GM12892 (cell line): ENCODE results near the gene FUOM.
"Not testable (repeated sequence)": the region's sequence is repeated elsewhere in the genome, so short reads cannot be mapped to it uniquely, and the experiment has no call there.

Experiments
- DNase-seq: peaks from one replicate; pipeline ENCODE4 v3.0.0; 2011; ENCODE audit not compliant: insufficient read length
- FAIRE-seq: peaks from 2 replicates; lab custom pipeline; 2011; peaks lifted over from hg19 to GRCh38; lab: Jason Lieb, UNC
- POLR2A ChIP-seq: IDR thresholded peaks from 2 replicates; pipeline ENCODE4 v1.6.1; 2011; ENCODE audit warnings: low read depth, low read length, control low read depth
- POLR2AphosphoS5 ChIP-seq: IDR thresholded peaks from 2 replicates; pipeline ENCODE4 v1.6.1; 2011; ENCODE audit warnings: low read depth, low read length, control low read depth
- TAF1 ChIP-seq: IDR thresholded peaks from 2 replicates; pipeline ENCODE4 v1.6.1; 2011; ENCODE audit warnings: low read depth, mild to moderate bottlenecking, control low read depth, low read length, borderline replicate concordance

Gene FUOM

GRCh38 chr10:133396035-133396624 lies 38.3 kb upstream of the FUOM start:
- TF ChIP-seq POLR2A, result no peak
- TF ChIP-seq TAF1, result no peak
- no peak for TF ChIP-seq POLR2AphosphoS5
- DNase-seq (no peak), FAIRE-seq (no peak)

- no peak for DNase-seq
- FAIRE-seq, result no peak
- TF ChIP-seq TAF1 (no peak), POLR2A (no peak), POLR2AphosphoS5 (no peak)
These were observed 37.0 kb upstream of the FUOM start for GRCh38 chr10:133394801-133395221.

- DNase-seq (peak; percentile 91), FAIRE-seq (no peak)
- TF ChIP-seq POLR2A, result peak; percentile 94
- peak; percentile 96 for TF ChIP-seq POLR2AphosphoS5
- TF ChIP-seq TAF1, result peak; percentile 74
These were observed 36.3 kb upstream of the FUOM start, which contains the start of gene MTG1 for GRCh38 chr10:133394064-133394663. Gene MTG1, plus strand, starts transcription at chr10:133394157. Its CDS starts 64 bp downstream, at chr10:133394221.

GRCh38 chr10:133393401-133394063 lies 35.7 kb upstream of the FUOM start:
- FAIRE-seq (peak; percentile 99), DNase-seq (no peak)
- TF ChIP-seq POLR2A (no peak), POLR2AphosphoS5 (no peak), TAF1 (no peak)

- DNase-seq (no peak), FAIRE-seq (no peak)
- TF ChIP-seq TAF1 (no peak), POLR2A (no peak), POLR2AphosphoS5 (no peak)
These were observed 34.1 kb upstream of the FUOM start for GRCh38 chr10:133391761-133392518.

DNA sequence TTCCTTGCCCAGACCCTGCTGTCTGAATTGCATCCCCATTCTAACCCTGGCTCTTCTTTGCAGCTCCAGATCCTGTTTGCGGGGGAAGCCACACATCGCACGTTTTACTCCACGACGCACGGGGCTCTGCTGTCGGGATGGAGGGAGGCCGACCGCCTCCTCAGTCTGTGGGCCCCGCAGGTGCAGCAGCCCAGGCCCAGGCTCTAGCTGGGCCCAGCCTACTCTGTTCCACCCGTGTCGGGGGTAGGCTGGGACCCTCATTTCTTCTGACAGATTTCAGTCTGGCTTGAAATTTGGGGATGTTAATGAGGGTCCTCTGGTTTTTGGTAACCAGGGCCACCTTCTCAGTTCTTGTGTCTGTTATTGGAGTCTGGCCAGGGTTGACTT lies 33.4 kb upstream of the FUOM start:
- FAIRE-seq (no peak), DNase-seq (no peak)
- TF ChIP-seq POLR2AphosphoS5 (no peak), TAF1 (no peak)

DNA sequence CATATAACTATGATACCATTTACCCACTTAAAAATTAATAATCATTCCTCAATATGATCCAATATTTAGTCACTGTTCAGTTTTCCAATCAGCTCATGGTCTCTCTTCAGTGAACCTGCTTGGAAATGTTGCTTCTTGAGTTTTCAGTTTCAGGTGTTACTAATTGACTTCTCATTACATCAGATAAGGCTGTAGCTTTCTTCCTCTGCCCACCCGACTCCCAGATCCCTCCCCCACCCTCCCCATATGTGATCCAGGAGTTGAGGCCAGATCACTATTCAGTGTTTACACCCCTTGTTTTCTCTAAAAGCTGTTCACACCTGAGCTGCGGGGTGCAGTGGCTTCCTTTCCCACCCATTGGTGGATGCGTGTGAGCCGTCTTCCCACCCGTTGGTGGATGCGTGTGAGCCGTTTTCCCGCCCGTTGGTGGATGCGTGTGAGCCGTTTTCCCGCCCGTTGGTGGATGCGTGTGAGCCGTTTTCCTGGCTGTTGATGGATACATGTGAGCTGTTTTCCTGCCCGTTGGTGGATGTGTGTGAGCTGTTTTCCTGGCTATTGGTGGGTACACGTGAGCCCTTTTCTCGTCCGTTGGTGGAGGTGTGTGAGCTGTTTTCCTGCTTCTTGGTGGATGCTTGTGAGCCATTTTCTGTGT lies 32.9 kb upstream of the FUOM start:
- DNase-seq (no peak), FAIRE-seq (peak; percentile 77)
- TF ChIP-seq POLR2AphosphoS5, result no peak
- TF ChIP-seq TAF1, result no peak
- no peak for TF ChIP-seq POLR2A

DNA sequence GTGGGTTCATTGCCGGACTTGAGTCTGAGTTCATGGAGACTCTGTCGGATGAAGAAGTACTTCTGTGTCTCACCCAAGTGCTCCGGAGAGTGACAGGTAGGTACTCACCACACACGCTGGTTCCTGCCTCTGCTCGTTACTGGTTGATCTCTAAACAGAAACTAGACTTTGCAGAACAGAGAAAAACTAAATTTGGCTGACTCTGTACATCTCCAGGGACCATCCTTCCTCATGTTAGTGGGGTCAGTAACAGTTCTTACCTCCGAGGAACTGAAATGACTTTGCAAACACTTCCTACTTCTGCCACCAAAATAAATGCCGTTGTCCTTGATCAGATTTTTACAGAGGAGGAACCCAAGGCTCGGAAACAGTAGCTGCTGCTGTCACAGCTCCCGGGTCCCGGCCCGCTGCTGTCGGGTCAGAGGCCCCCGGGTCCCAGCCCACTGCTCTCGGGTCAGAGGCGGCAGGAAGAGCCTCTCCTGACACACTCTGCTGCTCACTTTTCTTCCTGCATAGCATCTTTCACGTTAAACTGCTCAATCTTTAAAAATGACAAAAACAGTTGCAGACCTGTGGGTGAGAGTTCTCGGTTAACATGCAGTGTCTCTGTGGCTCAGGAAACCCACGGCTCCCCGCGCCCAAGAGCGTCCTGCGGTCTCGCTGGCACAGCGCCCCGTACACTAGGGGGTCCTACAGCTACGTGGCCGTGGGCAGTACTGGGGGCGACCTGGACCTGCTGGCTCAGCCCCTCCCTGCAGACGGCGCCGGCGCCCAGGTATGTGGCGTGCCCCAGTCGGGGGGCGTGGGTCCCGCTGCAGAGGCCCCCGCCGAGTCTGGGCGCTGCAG lies 31.4 kb upstream of the FUOM start:
- FAIRE-seq (peak; percentile 97), DNase-seq (peak; percentile 73)
- peak; percentile 47; the same call in 1 of the 2 replicates for TF ChIP-seq TAF1
- TF ChIP-seq POLR2AphosphoS5, result no peak; the same call in none of the 2 replicates
- TF ChIP-seq POLR2A, result peak; percentile 76

DNA sequence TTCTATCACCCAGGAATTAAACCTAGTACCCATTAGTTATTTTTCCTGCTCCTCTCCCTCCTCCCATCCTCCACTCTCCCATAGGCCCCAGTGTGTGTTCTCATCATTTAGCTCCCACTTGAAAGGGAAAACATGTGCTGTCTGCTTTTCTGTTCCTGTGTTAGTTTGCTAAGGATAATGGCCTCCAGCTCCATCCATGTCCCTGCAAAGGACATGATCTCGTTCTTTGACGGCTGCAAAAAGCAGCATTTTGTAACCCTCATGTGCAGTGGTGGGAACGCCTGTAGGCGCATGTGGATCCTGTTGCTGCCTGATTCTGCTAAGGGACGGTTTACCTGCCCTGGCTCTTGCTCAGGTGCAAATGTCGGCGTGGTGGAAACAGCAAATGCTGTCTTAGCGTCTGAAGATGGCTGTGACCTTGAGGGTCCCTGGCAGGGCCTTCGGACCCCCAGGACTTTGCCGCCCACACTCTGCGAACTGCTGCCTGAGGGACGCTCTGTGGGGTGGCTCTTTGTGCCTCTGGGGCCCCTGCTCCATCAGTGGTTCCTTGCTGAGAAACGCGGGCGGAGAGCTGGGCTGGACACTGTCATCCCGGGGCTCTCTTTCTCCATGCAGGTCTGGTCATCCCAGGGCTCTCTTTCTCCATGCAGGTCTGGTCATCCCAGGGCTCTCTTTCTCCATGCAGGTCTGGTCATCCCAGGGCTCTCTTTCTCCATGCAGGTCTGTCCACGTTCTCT lies 30.6 kb upstream of the FUOM start:
- no peak; the same call in 1 of the 2 replicates for TF ChIP-seq POLR2AphosphoS5
- TF ChIP-seq POLR2A, result no peak
- no peak for TF ChIP-seq TAF1
- FAIRE-seq, result no peak
- DNase-seq, result no peak

GRCh38 chr10:133386951-133387350 lies 29.1 kb upstream of the FUOM start:
- not testable (repeated sequence) for DNase-seq, FAIRE-seq
